Inflammatory macrophage (primary cell): ENCODE results near the gene FUZ.

Source experiments
- DNase-seq, 2 donors: peaks; one replicate each; pipeline ENCODE4 v3.0.0-alpha.2; 2020 to 2022

The FUZ gene

DNA sequence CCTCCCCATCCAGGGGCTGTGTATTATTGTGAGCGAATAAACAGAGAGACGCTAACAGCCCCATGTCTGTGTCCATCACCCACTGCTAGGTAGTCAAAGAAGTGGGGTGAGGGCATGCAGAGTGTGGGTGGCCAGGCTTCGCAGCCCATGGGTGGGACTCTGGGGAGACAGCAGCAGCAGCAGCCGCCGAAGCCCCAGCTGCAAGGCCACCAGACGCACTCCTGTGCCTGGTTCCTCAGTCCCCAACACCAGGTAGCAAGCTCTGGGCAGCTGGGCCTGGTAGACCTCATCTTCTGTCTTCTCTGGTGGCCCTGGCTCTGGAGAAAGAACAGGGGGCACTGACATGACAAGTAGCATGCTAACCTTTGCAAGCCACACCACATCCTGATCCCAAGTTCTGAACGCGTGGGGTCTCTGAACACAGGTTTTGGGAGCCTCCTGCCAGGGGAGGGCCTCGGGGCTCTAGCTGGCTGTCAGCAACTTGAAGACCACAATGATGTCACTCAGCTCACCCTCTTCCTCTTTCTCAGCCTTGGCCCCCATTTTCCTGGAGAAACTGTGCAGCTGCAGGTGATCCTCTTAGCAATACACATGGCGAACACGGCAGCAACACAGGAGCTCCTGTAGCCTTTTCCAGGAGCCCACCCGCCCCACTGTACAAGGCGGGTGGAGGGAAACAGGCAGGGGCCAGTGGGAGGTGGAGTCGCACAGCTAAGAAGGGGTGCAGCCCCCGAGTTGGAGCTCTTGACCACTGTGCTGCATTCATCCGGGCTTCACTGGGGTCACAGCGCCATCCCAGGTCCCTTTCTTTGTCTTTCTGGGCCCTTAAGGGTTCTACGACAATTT is 5.8 kb downstream of the FUZ start:
- DNase-seq, result peak; percentile 33 to 41

DNA sequence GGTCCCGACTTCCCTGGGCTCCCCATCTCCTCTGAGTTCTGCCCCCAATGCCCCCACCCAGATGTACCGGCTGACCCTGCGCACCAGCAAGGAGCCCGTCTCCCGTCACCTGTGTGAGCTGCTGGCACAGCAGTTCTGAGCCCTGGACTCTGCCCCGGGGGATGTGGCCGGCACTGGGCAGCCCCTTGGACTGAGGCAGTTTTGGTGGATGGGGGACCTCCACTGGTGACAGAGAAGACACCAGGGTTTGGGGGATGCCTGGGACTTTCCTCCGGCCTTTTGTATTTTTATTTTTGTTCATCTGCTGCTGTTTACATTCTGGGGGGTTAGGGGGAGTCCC is 6.5 kb downstream of the FUZ start:
- DNase-seq, result no peak

GRCh38 chr19:49805822-49806619 is 7.1 kb downstream of the FUZ start:
- DNase-seq, result no peak

DNA sequence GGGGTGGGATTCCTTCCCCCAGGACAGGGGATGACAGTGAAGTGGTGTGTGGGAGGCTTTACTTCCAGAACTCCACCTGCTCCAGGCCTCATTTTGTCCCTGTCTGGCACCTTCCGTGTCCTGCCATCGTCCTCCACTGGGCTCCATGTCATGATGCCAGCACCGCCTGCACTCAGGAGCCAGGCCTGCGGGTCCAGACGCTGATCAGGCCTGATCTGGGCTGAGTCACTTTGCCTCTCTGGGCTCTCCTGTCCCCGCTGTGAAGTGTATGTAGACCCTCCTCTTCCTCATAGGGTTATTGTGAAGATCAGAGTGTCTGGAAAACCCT is 9.6 kb downstream of the FUZ start:
- DNase-seq, result no peak

- DNase-seq, result no peak
Observed at GRCh38 chr19:49802836-49803528, 10.1 kb downstream of the FUZ start.

GRCh38 chr19:49801966-49802661 is 11.0 kb downstream of the FUZ start:
- no peak for DNase-seq

DNA sequence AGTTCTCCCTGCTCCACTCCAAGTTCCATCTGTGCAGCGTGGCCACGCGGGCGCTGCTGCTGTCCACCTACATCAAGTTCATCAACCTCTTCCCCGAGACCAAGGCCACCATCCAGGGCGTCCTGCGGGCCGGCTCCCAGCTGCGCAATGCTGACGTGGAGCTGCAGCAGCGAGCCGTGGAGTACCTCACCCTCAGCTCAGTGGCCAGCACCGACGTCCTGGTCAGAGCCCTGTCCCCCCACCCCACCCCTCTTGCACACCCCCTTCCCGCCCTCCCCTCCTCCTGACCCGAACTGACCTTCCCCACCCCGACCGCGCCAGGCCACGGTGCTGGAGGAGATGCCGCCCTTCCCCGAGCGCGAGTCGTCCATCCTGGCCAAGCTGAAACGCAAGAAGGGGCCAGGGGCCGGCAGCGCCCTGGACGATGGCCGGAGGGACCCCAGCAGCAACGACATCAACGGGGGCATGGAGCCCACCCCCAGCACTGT is 11.6 kb downstream of the FUZ start:
- DNase-seq, result no peak

DNA sequence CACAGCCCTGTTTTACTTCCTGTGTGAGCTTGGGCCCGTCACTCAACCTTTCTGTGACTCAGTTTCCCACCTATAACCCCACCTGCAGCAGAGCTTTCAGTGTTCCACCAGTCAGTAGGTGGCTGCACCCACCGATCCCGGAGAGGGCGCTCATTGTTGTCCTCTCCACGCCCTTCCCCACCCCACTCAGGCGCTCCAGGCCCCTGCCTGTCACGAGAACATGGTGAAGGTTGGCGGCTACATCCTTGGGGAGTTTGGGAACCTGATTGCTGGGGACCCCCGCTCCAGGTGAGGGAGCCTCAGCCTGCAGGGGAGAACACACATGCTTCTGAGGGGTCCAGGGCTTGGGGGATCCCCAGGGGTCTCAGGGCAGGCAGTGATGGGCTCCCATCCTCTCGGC is 12.3 kb downstream of the FUZ start:
- no peak for DNase-seq

GRCh38 chr19:49799798-49800376 is 13.2 kb downstream of the FUZ start:
- DNase-seq, result no peak

DNA sequence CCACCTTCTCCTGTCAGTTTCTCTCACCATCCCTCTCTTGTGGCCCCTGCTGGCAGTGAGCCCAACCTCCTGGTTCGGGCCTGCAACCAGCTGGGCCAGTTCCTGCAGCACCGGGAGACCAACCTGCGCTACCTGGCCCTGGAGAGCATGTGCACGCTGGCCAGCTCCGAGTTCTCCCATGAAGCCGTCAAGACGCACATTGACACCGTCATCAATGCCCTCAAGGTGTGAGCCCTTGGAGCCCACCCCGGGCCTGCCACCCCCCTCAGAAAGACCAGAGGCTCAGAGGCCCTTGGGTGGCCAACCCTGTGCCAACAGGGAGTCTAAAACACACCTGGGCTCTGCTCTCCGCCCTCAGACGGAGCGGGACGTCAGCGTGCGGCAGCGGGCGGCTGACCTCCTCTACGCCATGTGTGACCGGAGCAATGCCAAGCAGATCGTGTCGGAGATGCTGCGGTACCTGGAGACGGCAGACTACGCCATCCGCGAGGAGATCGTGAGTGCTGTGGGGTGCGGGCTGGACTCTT is 13.8 kb downstream of the FUZ start:
- no peak for DNase-seq

- no peak for DNase-seq
Observed at GRCh38 chr19:49798574-49798973, 14.5 kb downstream of the FUZ start.

DNA sequence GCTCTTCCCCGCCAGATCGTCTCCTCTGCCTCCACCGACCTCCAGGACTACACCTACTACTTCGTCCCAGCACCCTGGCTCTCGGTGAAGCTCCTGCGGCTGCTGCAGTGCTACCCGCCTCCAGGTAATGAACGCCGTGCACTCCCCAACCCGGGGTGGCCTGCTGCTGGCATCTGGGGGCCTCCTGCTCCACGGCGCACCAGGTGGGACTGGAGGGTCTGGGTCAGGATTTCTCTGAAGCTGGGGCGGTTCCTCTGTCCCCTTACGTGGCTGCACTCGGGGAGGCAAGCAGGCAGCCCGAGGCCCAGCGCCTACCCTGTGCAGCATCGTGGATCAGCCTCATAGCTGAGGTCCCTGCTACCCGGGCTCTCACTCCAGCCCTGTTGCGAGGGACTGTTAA is 17.5 kb downstream of the FUZ start:
- DNase-seq, result no peak

GRCh38 chr19:49793561-49793840 is 19.6 kb downstream of the FUZ start:
- no peak for DNase-seq

DNA sequence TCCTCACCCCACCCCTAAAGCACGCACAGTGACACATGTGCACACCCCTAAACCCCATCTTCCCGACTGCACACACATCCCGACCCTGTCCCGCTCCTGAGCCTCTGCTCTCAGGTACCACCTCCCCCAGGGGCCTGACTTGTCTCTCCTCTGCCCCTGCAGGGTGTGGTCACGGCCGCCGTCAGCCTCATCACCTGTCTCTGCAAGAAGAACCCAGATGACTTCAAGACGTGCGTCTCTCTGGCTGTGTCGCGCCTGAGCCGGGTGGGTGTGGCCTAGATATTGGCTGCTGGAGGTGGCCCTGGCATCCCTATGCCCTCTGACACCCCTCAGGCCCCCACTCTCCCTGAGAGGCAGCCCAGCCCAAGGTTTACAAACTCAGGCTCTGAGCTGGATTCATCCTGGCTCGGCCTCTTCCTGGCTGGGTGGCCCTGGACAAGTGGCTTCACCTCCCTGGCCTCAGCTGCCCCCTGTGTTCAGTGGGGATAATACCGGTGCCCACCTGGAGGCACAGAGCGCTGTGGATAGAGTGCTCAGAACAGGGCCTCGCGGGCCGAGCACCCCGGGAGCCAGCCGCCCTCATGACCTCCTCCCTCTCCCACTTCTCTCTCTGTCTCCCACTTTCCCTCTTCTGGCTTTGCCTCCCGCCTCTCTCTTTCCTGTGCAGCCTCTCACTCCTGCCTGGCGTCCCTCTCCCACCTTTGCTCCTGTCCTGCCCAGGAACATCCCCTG is 20.1 kb downstream of the FUZ start:
- no peak for DNase-seq

DNA sequence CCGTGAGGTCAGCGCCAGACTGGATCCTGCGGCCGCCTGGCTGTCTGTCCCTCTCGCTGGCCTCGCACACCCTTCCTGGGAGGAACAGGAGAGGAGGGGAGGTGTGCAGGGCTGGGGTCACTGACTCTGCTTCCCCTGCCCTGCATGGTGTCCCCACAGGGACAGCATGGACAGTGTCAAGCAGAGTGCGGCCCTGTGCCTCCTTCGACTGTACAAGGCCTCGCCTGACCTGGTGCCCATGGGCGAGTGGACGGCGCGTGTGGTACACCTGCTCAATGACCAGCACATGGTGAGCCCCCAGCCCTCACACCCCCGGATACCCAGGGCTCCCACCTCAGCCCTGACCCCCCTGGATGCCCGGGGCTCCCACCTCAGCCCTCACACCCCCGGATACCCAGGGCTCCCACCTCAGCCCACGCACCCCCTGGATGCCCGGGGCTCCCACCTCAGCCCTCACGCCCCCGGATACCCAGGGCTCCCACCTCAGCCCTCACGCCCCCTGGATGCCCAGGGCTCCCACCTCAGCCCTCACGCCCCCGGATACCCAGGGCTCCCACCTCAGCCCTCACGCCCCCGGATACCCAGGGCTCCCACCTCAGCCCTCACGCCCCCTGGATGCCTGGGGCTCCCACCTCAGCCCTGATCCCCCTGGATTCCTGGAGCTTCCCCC is 21.2 kb downstream of the FUZ start:
- DNase-seq, result no peak

GRCh38 chr19:49790866-49791265 is 22.2 kb downstream of the FUZ start:
- no peak for DNase-seq

DNA sequence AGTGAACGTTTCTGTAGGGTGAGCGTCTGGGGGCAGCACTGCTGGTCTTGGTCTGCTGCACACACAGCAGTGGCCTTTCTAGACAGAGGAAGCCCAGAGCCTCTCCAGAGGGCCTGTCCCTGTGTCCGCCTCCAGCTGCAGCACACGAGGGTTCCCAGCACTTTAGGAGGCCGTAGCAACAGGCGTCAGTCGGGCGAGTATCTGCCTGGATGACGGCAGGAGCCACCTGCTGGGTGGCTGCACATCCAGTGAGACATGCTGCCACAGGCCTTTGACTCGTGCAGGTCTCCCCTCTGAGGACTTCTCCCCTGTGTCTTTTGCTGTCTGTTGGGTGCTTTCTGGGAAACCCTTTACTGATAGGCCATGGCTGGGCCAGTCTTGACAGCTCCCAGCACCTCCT is 24.2 kb downstream of the FUZ start:
- no peak for DNase-seq

GRCh38 chr19:49787746-49788145 is 25.3 kb downstream of the FUZ start:
- no peak for DNase-seq

DNA sequence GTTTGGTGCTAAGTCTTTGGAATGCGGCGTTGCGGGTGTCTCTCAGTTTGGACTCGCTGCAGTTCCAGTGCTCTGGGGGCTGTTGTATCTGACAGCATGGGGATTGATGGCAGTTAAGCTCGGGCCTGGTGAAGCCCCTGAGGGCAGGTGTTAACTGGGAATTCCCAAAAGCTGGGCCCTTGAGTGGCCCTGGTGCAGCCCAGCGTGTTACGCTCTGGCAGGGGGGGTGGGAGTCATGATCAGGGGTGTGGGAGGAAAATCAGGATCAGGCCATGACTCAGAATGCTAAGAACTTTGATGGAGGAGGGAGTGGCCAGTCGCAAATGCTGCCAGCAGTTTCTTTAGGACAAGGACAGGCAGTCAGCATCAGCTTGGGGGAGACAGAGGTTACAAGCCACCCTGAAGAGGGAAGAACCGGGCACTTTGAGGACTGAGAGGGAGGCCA is 26.7 kb downstream of the FUZ start:
- DNase-seq, result no peak

- DNase-seq, result no peak
Observed at GRCh38 chr19:49782515-49782914, 30.6 kb downstream of the FUZ start.

GRCh38 chr19:49781394-49781793 is 31.7 kb downstream of the FUZ start:
- DNase-seq, result peak in 1 of 2 donors; percentile 7
